ENCODE data around the gene DMRTC2. TPM values are rescaled to one million over a fixed set of nuclear protein-coding genes. Genes with fewer than 3 reads are reported as not detected.

DMRTC2 gene
- total RNA-seq, 4 donors from 2014 or later, result not detected

DNA sequence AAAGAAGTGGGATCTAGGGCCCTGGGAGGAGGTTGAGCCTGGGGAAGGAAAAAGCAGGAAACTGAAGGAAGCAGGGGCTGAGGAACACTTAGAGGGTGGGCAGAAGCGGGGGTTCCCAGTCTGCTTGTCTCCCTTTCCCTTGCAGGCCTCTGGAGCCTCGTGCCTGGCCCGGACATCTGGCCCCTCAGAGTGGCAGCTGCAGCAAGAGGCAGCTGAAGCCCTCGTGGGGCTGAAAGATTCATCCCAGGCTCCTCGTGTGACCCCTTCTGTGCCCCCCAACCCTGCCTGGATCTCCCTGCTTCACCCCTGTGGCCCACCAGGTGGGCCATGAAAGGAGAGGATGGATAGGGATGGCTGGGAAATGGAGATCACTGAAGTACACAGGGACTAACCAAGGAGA lies 5.5 kb downstream of the DMRTC2 start:
- in situ Hi-C loops (cut with MboI; ENCODE audit: low sequenced_read_pairs in 4 of 4), result loop anchor here in 1 of 4 donors (10.0 kb wide), 1 partner anchor 104 kb away; the partner anchor contains the start of gene RABAC1

DNA sequence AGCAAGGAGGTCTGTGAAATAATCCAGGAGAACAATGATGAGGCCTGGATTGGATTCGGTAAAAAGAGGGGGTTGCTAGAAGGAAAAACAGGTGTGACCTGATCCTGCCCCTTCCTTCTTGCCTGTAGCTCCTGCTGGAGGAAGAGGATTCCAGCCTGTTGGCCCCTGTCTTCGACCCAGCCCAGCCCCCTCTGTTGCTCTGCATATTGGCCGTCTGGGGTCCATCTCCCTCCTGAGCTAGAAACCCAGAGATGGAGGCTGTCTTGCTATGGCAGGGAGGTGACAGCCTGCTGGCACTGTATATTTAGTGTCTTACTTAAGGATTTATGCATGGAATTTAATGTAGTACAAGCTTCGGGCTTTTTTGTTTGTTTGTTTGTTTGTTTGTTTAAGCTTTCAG lies 6.6 kb downstream of the DMRTC2 start:
- no peak overlapping the region for H3K4me3 ChIP-seq
- intact Hi-C loops (cut with DNase I; ENCODE audit: low total_unique reads), result no loop called here
- H3K9me3 ChIP-seq, result no peaks in the 10 kb centered on the region
- H3K4me1 ChIP-seq, result no peaks in the 10 kb centered on the region
- ATAC-seq, result no peak
- H3K27ac ChIP-seq, result no peak overlapping the region
- H3K27me3 ChIP-seq, result peaks cover 0 to 3% (median 0%) of the 10 kb centered on the region in 3 donors
- TF ChIP-seq POLR2A (IDR thresholded peaks at IDR 0.05) (no peak), CTCF (IDR thresholded peaks at IDR 0.05 in 4 of 5, conservative IDR thresholded peaks at IDR 0.05 in 1 of 5) (no peak)
- H3K36me3 ChIP-seq, result no peaks in the 10 kb centered on the region
- in situ Hi-C loops (cut with MboI; ENCODE audit: low sequenced_read_pairs in 4 of 4), result loop anchor here in 1 of 4 donors (10.0 kb wide), 1 partner anchor 103 kb away; the partner anchor contains the start of gene RABAC1
- DNase-seq, result no peak

More for the DNA sequence above, 5.5 kb downstream of the DMRTC2 start:
- intact Hi-C loops (cut with DNase I; ENCODE audit: low total_unique reads), result no loop called here
- no peak for TF ChIP-seq CTCF (IDR thresholded peaks at IDR 0.05 in 4 of 5, conservative IDR thresholded peaks at IDR 0.05 in 1 of 5)
- no peak for TF ChIP-seq POLR2A (IDR thresholded peaks at IDR 0.05)
- H3K27me3 ChIP-seq, result peaks cover 0 to 3% (median 0%) of the 10 kb centered on the region in 3 donors
- H3K36me3 ChIP-seq, result no peaks in the 10 kb centered on the region
- no peaks in the 10 kb centered on the region for H3K4me1 ChIP-seq
- H3K4me3 ChIP-seq, result no peak overlapping the region
- ATAC-seq (no peak), DNase-seq (no peak)
- no peaks in the 10 kb centered on the region for H3K9me3 ChIP-seq
- H3K27ac ChIP-seq, result no peak overlapping the region

DNA sequence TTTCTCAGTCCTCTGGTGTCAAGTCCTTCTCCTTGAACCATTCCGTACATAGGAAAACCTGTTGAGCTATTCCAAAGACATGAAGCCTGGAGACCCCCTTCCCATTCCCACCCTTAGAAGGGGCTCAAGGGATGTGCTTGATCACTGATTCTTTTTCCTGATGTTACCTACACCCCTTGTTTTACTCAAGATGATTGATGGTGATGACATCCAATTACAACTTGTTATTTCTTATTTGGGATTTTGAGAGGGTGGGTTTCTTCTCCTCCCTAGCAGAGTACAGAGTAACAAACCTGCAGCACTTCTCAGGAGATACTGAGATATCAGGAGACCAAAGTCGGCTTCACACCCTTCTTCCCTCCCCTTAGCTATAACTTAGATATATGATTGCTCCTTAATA lies 8.5 kb downstream of the DMRTC2 start:
- no peak for ATAC-seq
- TF ChIP-seq POLR2A (IDR thresholded peaks at IDR 0.05), result no peak
- no peak for TF ChIP-seq CTCF (IDR thresholded peaks at IDR 0.05 in 4 of 5, conservative IDR thresholded peaks at IDR 0.05 in 1 of 5)
- H3K4me1 ChIP-seq, result no peaks in the 10 kb centered on the region
- peaks cover 0 to 3% (median 0%) of the 10 kb centered on the region in 3 donors for H3K27me3 ChIP-seq
- no peak overlapping the region for H3K27ac ChIP-seq
- in situ Hi-C loops (cut with MboI; ENCODE audit: low sequenced_read_pairs in 4 of 4) (loop anchor here in 1 of 4 donors (10.0 kb wide), 1 partner anchor 101 kb away; the partner anchor contains the start of gene RABAC1), intact Hi-C loops (cut with DNase I; ENCODE audit: low total_unique reads) (no loop called here)
- H3K9me3 ChIP-seq, result no peaks in the 10 kb centered on the region
- no peaks in the 10 kb centered on the region for H3K36me3 ChIP-seq
- no peak for DNase-seq
- H3K4me3 ChIP-seq, result no peak overlapping the region

DNA sequence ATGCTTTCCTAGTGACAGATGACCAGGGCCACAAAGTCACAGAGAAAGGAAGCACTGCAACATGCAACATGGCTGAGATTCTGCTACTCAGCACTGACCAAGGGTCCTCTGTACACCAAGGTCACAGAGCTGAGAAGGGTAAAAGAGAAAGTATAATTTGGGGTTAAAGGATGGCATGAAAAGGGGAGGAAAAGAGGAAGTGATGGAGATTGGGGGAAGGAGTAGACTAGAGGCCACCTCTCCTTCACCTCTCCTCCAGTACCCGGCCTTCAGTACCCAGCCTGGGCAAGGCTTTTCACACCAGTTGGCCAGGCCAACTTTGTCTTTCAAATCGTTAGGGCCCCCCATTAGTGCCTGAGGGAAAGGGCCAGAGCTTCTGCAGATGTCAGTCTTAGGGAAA lies 8.9 kb downstream of the DMRTC2 start:
- Histone ChIP-seq H3K4me1 (peaks cover 0 to under 1% of the 10 kb centered on the region in 2 donors), H3K4me3 (no peak overlapping the region), H3K27ac (no peak overlapping the region), H3K9me3 (no peaks in the 10 kb centered on the region), H3K36me3 (no peaks in the 10 kb centered on the region), H3K27me3 (peaks cover 0 to 3% (median 0%) of the 10 kb centered on the region in 3 donors)
- DNase-seq, result no peak
- in situ Hi-C loops (cut with MboI; ENCODE audit: low sequenced_read_pairs in 4 of 4), result loop anchor here in 1 of 4 donors (10.0 kb wide), 1 partner anchor 101 kb away; the partner anchor contains the start of gene RABAC1
- TF ChIP-seq POLR2A (IDR thresholded peaks at IDR 0.05) (no peak), CTCF (IDR thresholded peaks at IDR 0.05 in 4 of 5, conservative IDR thresholded peaks at IDR 0.05 in 1 of 5) (no peak)
- ATAC-seq, result no peak
- intact Hi-C loops (cut with DNase I; ENCODE audit: low total_unique reads), result no loop called here
